ENCODE measurements around the gene RBPJ. TPM values are rescaled to one million over a fixed set of nuclear protein-coding genes. Genes with fewer than 3 reads are reported as not detected.

The RBPJ gene
- polyA plus RNA-seq, 1 experiment: 218 TPM

- DNase-seq (ENCODE audit: low read depth, low spot score): no peak
- CTCF ChIA-PET: no interaction called here
Measured at GRCh38 chr4:26466578-26467270, 145.9 kb downstream of the RBPJ start.

GRCh38 chr4:26467724-26468123 is 146.9 kb downstream of the RBPJ start:
- no peak for TF ChIP-seq CTCF (IDR thresholded peaks at IDR 0.05; ENCODE audit: low read depth, low read length)
- CTCF ChIA-PET: no interaction called here
- H3K9me3 ChIP-seq (ENCODE audit: control insufficient read depth, insufficient read depth, low read length): peaks cover 12% of the 10 kb centered on the region
- no peak overlapping the region for H3K27ac ChIP-seq (ENCODE audit: low read depth, low read length)
- H3K4me3 ChIP-seq (ENCODE audit: low read depth, low read length): no peak overlapping the region
- POLR2A ChIA-PET: no interaction called here
- no peak for DNase-seq (ENCODE audit: low read depth, low spot score)
- H3K27me3 ChIP-seq (ENCODE audit: control insufficient read depth, insufficient read depth, low read length): peaks cover 5% of the 10 kb centered on the region

More at GRCh38 chr4:26466578-26467270, 145.9 kb downstream of the RBPJ start:
- Histone ChIP-seq H3K27me3 (ENCODE audit: control insufficient read depth, insufficient read depth, low read length) (peaks cover 5% of the 10 kb centered on the region), H3K9me3 (ENCODE audit: control insufficient read depth, insufficient read depth, low read length) (peaks cover 12% of the 10 kb centered on the region), H3K27ac (ENCODE audit: low read depth, low read length) (no peak overlapping the region), H3K4me3 (ENCODE audit: low read depth, low read length) (no peak overlapping the region)
- TF ChIP-seq CTCF (IDR thresholded peaks at IDR 0.05; ENCODE audit: low read depth, low read length): no peak
- POLR2A ChIA-PET: no interaction called here

GRCh38 chr4:26468283-26468949 is 147.6 kb downstream of the RBPJ start:
- peaks cover 12% of the 10 kb centered on the region for H3K9me3 ChIP-seq (ENCODE audit: control insufficient read depth, insufficient read depth, low read length)
- DNase-seq (ENCODE audit: low read depth, low spot score): no peak
- TF ChIP-seq CTCF (IDR thresholded peaks at IDR 0.05; ENCODE audit: low read depth, low read length): no peak
- peaks cover 5% of the 10 kb centered on the region for H3K27me3 ChIP-seq (ENCODE audit: control insufficient read depth, insufficient read depth, low read length)
- no peak overlapping the region for H3K27ac ChIP-seq (ENCODE audit: low read depth, low read length)
- H3K4me3 ChIP-seq (ENCODE audit: low read depth, low read length): no peak overlapping the region
- ChIA-PET CTCF (interaction anchor here (0.5 kb wide), 1 partner anchor 541 kb away, joined by 3 read pairs; no protein-coding TSS in a partner anchor), POLR2A (no interaction called here)

GRCh38 chr4:26468977-26469376 is 148.2 kb downstream of the RBPJ start:
- TF ChIP-seq CTCF (IDR thresholded peaks at IDR 0.05; ENCODE audit: low read depth, low read length): no peak
- ChIA-PET POLR2A (no interaction called here), CTCF (interaction anchor here (0.5 kb wide), 1 partner anchor 540 kb away, joined by 3 read pairs; no protein-coding TSS in a partner anchor)
- Histone ChIP-seq H3K27ac (ENCODE audit: low read depth, low read length) (no peak overlapping the region), H3K9me3 (ENCODE audit: control insufficient read depth, insufficient read depth, low read length) (peaks cover 8% of the 10 kb centered on the region), H3K27me3 (ENCODE audit: control insufficient read depth, insufficient read depth, low read length) (peaks cover 5% of the 10 kb centered on the region), H3K4me3 (ENCODE audit: low read depth, low read length) (no peak overlapping the region)
- no peak for DNase-seq (ENCODE audit: low read depth, low spot score)

GRCh38 chr4:26471890-26472289 is 151.1 kb downstream of the RBPJ start:
- TF ChIP-seq CTCF (IDR thresholded peaks at IDR 0.05; ENCODE audit: low read depth, low read length): no peak
- no peak for DNase-seq (ENCODE audit: low read depth, low spot score)
- Histone ChIP-seq H3K27me3 (ENCODE audit: control insufficient read depth, insufficient read depth, low read length) (peaks cover 3% of the 10 kb centered on the region), H3K4me3 (ENCODE audit: low read depth, low read length) (no peak overlapping the region), H3K27ac (ENCODE audit: low read depth, low read length) (no peak overlapping the region), H3K9me3 (ENCODE audit: control insufficient read depth, insufficient read depth, low read length) (peaks cover 3% of the 10 kb centered on the region; the same call in 1 of the 2 replicates)
- ChIA-PET CTCF (no interaction called here), POLR2A (no interaction called here)
